Measurements from ENCODE around the gene SYNDIG1. TPM values are rescaled to one million over a fixed set of nuclear protein-coding genes. Genes with fewer than 3 reads are reported as not detected.

SYNDIG1 gene
- total and polyA plus RNA-seq, 2 donors (not counting 1 experiment from before 2014, with no cell fraction given) = not detected

DNA sequence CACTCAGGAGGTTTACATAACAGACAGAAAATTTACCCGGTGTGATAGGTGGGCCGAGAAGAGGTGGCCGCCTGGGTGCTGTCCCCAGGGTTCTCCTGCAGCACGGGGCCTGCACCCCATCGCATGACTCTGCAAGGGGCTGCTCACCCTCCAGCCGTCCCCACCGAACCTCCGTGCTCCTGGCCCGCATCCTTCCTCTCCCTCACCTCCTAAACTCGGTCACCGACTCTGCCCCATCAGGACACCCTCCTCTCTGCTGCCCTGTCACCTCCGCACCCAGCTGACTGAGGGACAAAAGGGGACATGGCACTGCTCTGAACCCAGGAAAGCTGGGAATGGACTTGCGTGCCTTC is 147.6 kb downstream of the SYNDIG1 start:
- 95% methylated on average over 13 of the region's 13 CpGs for WGBS (ENCODE audit: insufficient coverage)
- DNase-seq (no peak), ATAC-seq (ENCODE audit: low read depth) (no peak)
- Histone ChIP-seq H2AFZ (ENCODE audit: insufficient read depth, low read depth, low read length, poor library complexity, severe bottlenecking) (no peak overlapping the region), H3K4me3 (ENCODE audit: control extremely low read depth in 1 of 5, extremely low read depth in 1 of 5, insufficient read depth in 1 of 5, low read depth in 2 of 5, low read length in 4 of 5) (no peak overlapping the region), H3K27ac (ENCODE audit: low read length in 2 of 2) (no peak overlapping the region), H3K27me3 (replicated peaks in 1 of 4; ENCODE audit: control extremely low read depth in 1 of 4, control insufficient read depth in 3 of 4, insufficient read depth in 4 of 4, low read length in 3 of 4) (no peaks in the 10 kb centered on the region), H3K9me3 (ENCODE audit: control extremely low read depth in 1 of 3, control insufficient read depth in 2 of 3, insufficient read depth in 1 of 3, low read length in 2 of 3) (no peaks in the 10 kb centered on the region), H4K20me1 (ENCODE audit: control insufficient read depth, insufficient read depth, low read length, poor library complexity, severe bottlenecking) (no peaks in the 10 kb centered on the region), H3K36me3 (replicated peaks in 1 of 2; ENCODE audit: control extremely low read depth in 1 of 2, control insufficient read depth in 1 of 2, extremely low read depth in 1 of 2, insufficient read depth in 2 of 2, low read length in 1 of 2) (no peaks in the 10 kb centered on the region), H3K4me2 (replicated peaks; ENCODE audit: low read depth, low read length, poor library complexity, severe bottlenecking) (no peak overlapping the region), H3K4me1 (ENCODE audit: control insufficient read depth in 2 of 2, insufficient read depth in 2 of 2, low read length in 2 of 2) (peaks cover 0 to 6% of the 10 kb centered on the region in 2 donors), H3K9ac (ENCODE audit: low read length) (no peak overlapping the region), H3K79me2 (ENCODE audit: control insufficient read depth, insufficient read depth, low read length) (no peaks in the 10 kb centered on the region)
- no peak overlapping the region for H3K4me3 Mint-ChIP-seq
- POLR2A ChIA-PET = no interaction called here
- H3K9me3 Mint-ChIP-seq (ENCODE audit: insufficient read depth) = no peaks in the 10 kb centered on the region
- H3K27me3 Mint-ChIP-seq = no peaks in the 10 kb centered on the region
- no peak for TF ChIP-seq EZH2 (IDR thresholded peaks at IDR 0.05; ENCODE audit: borderline replicate concordance, insufficient read depth, low read depth, low read length, poor library complexity, severe bottlenecking)
- TF ChIP-seq, protein P1, sequence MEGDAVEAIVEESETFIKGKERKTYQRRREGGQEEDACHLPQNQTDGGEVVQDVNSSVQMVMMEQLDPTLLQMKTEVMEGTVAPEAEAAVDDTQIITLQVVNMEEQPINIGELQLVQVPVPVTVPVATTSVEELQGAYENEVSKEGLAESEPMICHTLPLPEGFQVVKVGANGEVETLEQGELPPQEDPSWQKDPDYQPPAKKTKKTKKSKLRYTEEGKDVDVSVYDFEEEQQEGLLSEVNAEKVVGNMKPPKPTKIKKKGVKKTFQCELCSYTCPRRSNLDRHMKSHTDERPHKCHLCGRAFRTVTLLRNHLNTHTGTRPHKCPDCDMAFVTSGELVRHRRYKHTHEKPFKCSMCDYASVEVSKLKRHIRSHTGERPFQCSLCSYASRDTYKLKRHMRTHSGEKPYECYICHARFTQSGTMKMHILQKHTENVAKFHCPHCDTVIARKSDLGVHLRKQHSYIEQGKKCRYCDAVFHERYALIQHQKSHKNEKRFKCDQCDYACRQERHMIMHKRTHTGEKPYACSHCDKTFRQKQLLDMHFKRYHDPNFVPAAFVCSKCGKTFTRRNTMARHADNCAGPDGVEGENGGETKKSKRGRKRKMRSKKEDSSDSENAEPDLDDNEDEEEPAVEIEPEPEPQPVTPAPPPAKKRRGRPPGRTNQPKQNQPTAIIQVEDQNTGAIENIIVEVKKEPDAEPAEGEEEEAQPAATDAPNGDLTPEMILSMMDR (IDR thresholded peaks at IDR 0.05) = no peak
- H3K27ac Mint-ChIP-seq = no peak overlapping the region
- intact Hi-C loops (cut with micrococcal nuclease) = no loop called here
- peaks cover 11% of the 10 kb centered on the region for H3K4me1 Mint-ChIP-seq
- CTCF ChIA-PET = no interaction called here

DNA sequence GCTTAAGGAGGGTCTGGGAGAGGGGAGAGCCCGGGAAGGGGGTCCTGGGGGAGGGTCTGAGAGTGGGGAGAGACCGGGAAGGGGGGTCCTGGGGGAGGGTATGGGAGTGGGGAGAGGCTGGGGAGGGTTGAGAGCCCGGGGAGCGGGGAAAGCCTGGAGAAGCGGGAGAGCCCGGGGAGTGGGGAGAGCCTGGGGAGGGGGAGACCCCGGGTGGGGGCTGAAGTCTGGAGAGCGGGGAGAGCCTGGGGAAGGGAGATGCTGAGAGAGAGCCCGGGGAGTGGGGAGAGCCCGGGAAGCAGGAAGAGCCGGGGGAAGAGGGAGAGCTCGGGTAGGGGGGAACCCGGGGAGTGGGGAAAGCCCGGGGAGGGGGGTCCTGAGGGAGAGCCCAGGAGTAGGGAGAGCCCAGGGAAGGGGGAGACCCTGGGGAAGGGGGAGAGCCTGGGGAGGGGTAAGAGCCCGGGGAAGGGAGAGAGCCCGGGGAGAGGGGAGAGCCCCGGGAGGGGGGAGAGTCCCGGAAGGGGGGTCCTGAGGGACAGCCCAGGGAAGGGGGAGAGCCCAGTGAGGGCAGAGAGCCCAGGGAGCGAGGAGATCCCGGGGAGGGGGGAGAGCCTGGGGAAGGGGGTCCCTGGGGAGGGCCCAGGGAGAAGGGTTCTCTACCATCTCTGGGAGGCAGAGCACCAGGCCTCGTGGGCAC is 148.5 kb downstream of the SYNDIG1 start:
- Mint-ChIP-seq H3K9me3 (ENCODE audit: insufficient read depth) (no peaks in the 10 kb centered on the region), H3K4me3 (no peak overlapping the region), H3K27me3 (no peaks in the 10 kb centered on the region), H3K27ac (no peak overlapping the region), H3K4me1 (peaks cover 11% of the 10 kb centered on the region)
- Histone ChIP-seq H3K79me2 (ENCODE audit: control insufficient read depth, insufficient read depth, low read length) (no peaks in the 10 kb centered on the region), H4K20me1 (ENCODE audit: control insufficient read depth, insufficient read depth, low read length, poor library complexity, severe bottlenecking) (no peaks in the 10 kb centered on the region), H3K27me3 (replicated peaks in 1 of 4; ENCODE audit: control extremely low read depth in 1 of 4, control insufficient read depth in 3 of 4, insufficient read depth in 4 of 4, low read length in 3 of 4) (no peaks in the 10 kb centered on the region), H3K36me3 (replicated peaks in 1 of 2; ENCODE audit: control extremely low read depth in 1 of 2, control insufficient read depth in 1 of 2, extremely low read depth in 1 of 2, insufficient read depth in 2 of 2, low read length in 1 of 2) (no peaks in the 10 kb centered on the region), H3K9ac (ENCODE audit: low read length) (no peak overlapping the region), H3K9me3 (ENCODE audit: control extremely low read depth in 1 of 3, control insufficient read depth in 2 of 3, insufficient read depth in 1 of 3, low read length in 2 of 3) (no peaks in the 10 kb centered on the region), H3K4me3 (ENCODE audit: control extremely low read depth in 1 of 5, extremely low read depth in 1 of 5, insufficient read depth in 1 of 5, low read depth in 2 of 5, low read length in 4 of 5) (no peak overlapping the region), H2AFZ (ENCODE audit: insufficient read depth, low read depth, low read length, poor library complexity, severe bottlenecking) (no peak overlapping the region), H3K4me2 (replicated peaks; ENCODE audit: low read depth, low read length, poor library complexity, severe bottlenecking) (no peak overlapping the region), H3K27ac (ENCODE audit: low read length in 2 of 2) (no peak overlapping the region), H3K4me1 (ENCODE audit: control insufficient read depth in 2 of 2, insufficient read depth in 2 of 2, low read length in 2 of 2) (peaks cover 0 to 6% of the 10 kb centered on the region in 2 donors)
- TF ChIP-seq, protein P1 (IDR thresholded peaks at IDR 0.05) = no peak
- TF ChIP-seq EZH2 (IDR thresholded peaks at IDR 0.05; ENCODE audit: borderline replicate concordance, insufficient read depth, low read depth, low read length, poor library complexity, severe bottlenecking) = no peak
- 87% methylated on average over 17 of the region's 21 CpGs for WGBS (ENCODE audit: insufficient coverage)
- ATAC-seq (ENCODE audit: low read depth) (no peak), DNase-seq (no peak)
- intact Hi-C loops (cut with micrococcal nuclease) = no loop called here
- POLR2A ChIA-PET = no interaction called here
- CTCF ChIA-PET = no interaction called here
